GM21515 (cell line): Measurements from ENCODE around the gene PTH1R.
"Not testable (repeated sequence)": the region's sequence is repeated elsewhere in the genome, so short reads cannot be mapped to it uniquely, and the experiment has no call there.

Experiments used
- ATAC-seq: cut with Tn5 transposase; IDR thresholded peaks from one replicate; pipeline ENCODE4 v1.9.1; 2021; ENCODE audit not compliant: unreplicated experiment

Gene PTH1R

DNA sequence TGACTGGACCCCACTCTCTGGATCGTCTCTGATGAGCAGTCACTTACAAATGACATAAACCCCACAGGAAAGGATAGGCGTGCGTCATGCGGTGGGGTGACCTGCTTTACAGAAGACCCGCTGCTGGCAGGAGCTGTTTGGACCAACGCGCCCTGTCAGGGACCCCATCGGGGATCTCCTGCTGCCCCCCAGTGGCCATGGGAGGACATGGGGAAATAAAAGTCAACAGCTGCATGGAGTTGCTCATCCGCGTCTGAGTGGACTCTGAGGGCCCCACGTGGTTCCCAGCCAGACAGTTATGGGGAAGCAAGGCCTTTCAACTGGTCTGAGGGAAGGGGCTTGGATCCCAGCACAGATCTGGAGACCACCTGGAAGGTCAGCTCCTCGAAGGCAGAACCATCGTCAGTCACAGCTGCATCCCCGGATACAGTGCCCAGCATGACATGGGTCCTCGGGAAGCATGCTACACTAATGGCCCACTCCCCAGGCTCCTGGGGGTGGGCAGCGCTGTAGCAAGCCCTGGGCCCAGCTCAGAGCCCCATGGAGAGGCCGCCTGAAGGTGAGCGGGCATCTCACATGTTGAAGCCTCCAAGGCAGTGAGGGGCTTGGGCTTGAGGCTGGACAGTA lies 32.1 kb downstream of the PTH1R start:
- ATAC-seq: no peak

- ATAC-seq: no peak
Observed at GRCh38 chr3:46910166-46910760, 32.7 kb downstream of the PTH1R start.

DNA sequence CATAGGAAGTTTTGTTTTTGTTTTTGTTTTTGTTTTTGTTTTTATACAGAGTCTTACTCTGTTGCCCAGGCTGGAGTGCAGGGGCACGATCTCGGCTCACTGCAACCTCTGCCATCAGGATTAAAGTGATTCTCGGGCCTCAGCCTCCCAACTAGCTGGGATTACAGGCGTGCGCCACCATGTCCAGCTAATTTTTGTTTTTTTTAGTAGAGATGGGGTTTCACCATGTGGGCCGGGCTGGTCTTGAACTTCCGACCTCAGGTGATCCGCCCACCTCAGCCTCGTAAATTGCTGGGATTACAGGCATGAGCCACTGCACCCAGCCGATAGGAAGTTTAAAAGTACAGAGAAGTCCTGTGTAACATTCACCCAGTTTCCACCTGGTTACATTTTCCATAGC lies 33.4 kb downstream of the PTH1R start:
- not testable (repeated sequence) for ATAC-seq

DNA sequence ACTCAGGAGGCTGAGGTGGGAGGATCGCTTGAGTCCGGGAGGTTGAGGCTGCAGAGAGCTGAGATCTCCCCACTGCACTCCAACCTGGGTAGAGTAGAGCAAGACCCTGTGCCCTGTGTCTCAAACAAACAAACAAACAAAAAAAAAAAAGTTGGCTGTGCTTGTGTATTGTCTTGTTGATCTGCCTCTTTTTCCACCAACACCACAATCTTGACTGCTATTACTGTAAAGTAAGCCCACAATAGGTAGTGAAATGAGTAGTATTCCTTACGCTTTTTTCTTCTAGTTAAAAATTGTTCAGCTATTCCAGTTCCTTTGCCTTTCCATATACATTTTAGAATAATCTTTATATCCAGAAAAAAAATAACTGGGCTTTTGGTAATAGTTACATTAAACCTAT lies 35.5 kb downstream of the PTH1R start:
- no peak for ATAC-seq

- ATAC-seq: no peak
Observed at GRCh38 chr3:46913644-46914043, 36.1 kb downstream of the PTH1R start.

- no peak for ATAC-seq
Observed at GRCh38 chr3:46914849-46915248, 37.3 kb downstream of the PTH1R start.

DNA sequence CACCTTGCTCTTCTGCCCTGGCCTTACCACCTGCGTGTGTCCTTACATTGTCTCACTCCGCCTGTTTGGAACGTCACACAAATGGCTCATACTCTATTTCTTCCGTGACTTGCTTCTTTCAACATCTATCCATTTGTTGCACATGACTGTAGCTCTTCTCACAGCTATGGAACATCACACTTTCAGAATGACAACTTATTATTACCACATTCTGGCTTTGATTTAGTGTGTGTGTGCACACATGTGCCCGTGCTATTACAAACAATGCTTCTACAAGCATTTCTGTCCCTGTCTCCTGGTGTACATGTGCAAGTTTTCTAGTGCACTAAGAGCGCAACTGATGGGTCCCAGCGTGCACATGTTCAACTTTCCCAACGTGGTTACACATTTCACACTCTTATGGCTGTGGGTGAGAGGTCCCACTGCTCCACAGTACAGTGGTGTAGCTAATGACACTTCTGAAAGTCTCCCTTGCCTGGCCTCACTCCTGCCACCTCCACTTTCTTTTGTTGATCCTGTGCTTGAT lies 37.8 kb downstream of the PTH1R start:
- ATAC-seq: no peak

GRCh38 chr3:46916278-46916677 lies 38.8 kb downstream of the PTH1R start:
- no peak for ATAC-seq

DNA sequence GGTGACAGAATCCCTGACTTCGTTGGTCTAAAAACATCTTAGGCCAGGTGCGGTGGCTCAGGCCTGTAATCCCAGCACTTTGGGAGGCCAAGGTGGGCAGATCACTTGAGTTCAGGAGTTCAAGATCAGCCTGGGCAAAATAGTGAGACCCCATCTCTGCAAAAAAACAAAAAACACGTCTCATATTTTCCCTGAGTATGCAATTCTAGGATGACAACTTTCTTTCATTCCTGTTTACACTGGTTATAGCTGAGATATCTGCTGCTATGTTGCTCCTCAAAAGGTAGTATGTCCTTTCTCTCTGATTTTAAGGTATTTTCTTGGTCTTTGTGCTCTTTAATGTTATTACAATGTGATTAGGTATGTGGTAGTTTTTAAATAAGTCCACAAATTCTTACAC lies 39.3 kb downstream of the PTH1R start:
- no peak for ATAC-seq

DNA sequence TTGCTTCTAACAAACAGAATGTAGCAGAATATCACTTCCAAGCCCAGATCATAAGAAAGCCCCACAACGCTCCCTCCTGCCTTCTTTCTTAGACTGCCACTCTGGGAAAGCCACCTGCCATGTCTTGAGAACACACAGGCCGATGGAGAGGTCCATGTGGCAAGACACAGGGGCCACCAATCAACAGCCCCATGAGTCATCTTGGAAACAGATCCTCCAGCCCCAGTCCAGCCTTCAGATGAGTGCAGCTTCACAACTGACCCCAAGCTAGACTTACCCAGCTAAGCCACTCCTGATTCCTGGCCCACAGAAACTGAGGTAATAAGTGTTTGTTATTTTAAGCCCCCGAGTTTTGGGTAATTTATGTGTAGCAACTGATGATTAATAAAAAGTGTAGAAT lies 39.7 kb downstream of the PTH1R start:
- no peak for ATAC-seq

- no peak for ATAC-seq
Observed at GRCh38 chr3:46918202-46918601, 40.7 kb downstream of the PTH1R start.

DNA sequence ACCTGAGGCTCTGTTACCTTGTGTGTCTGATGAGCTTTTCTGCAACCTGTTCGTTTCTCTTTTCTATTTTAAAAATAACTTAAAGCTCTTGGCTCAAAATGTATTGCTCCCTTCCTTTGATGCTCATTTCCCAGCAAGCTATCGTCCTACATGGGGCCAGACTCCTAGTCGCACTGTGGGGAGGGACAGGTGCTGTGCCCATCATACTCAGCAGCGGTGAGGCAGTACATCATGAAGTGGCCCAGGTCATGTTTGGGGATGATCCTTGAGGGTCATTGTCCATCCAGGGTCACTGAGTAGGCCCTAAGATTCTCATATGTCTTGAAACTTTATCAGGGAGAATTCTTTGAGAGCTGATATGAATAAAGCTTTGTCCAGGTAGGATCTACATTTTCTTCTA lies 41.1 kb downstream of the PTH1R start:
- no peak for ATAC-seq

DNA sequence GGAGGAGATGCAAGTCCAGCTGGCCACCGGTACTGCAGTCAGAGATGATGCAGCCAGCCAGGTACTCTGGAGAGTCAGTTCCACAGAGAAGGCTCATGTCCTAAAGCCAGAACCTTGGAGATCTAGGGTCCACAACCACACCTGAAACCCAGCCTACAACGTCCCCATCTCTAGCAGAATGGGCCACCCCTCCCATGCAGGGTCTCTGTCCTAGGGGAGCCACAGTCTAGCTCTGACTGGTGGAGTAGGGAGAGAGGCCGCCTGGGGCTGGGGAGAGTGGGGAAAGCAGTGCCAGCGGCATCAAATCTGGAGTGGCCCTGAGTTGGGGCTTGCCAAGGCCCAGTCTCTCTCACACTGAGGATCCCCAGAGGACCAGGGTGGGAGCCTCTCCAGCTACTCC lies 43.5 kb downstream of the PTH1R start:
- no peak for ATAC-seq

DNA sequence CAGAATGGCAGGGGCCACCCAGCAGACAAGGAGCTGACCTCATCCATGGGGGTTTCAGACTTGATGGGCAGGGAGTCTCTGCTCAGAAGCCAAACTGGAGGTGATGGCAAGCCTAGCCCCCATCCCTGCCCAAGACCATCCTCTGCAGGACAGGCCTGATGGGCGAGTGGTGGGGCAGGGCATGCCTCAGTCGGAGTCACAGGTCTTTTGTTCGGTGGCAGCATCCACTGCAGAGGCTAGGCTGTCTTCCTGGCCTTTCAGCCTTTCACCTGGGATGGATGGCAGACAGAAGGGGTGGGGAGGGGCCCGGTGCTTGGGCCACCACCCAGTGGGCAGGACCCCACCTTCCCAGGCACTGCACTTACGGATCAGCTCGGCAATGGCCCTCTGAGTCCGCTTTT lies 44.4 kb downstream of the PTH1R start:
- ATAC-seq: no peak

DNA sequence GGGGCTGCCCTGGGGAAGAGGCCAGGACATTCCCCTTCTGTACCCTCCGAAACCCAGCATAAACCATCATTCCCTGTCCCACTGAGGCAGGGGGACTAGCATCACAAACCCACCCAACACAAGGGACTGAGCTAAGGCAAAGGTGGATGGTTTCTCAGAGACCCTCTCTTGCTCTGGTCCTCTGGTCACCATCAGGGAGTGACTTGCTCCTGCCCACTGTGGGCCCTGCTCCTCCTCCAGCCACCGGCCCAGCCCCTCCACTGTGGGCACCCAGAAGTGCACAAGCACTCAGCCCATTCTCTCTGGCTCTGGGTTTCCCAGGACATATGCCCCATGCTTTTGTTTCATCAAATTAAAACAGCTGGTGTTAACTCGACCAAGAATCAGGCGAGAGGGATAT lies 44.9 kb downstream of the PTH1R start:
- no peak for ATAC-seq

- no peak for ATAC-seq
Observed at GRCh38 chr3:46922871-46923558, 45.5 kb downstream of the PTH1R start.

DNA sequence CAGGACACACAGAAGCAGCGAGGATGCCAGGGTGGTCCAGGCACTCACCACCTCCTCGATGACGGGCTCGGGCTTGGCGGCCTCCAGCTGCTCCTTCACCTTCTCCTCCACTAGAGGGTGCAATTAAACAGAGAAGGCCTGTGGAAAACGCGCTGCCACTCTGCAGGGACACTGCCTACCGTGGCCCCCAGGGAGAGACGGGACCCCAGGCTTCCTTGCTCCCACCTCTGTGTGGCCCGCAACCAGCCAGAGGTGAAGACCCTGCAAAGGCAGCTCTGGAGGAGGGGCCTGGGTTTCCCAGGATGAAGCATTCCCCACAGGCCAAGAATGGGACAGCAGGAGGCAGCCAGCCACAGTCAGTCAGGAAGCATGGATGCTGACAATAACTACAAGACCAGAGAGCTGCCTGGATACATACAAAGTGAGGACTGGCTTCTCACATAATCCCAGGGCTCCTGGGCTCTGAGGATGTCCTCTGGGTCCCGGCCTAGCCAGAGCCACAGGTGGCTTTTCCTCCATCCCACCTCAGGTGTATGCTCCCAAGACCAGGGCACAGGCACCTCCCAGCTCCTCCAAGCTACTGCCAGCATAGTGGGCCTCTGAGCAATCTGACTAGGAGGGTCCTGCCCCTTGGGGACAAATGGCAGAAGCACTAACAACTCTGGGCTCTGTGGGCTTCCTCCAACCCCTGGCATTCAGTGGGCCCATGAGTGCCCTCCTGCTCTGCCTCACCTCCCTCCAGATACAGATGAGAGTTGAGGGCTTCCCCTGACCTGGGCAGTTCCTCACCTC lies 46.2 kb downstream of the PTH1R start:
- no peak for ATAC-seq

GRCh38 chr3:46924921-46925584 lies 47.5 kb downstream of the PTH1R start:
- ATAC-seq: no peak

GRCh38 chr3:46925585-46925934 lies 48.0 kb downstream of the PTH1R start:
- ATAC-seq: no peak

DNA sequence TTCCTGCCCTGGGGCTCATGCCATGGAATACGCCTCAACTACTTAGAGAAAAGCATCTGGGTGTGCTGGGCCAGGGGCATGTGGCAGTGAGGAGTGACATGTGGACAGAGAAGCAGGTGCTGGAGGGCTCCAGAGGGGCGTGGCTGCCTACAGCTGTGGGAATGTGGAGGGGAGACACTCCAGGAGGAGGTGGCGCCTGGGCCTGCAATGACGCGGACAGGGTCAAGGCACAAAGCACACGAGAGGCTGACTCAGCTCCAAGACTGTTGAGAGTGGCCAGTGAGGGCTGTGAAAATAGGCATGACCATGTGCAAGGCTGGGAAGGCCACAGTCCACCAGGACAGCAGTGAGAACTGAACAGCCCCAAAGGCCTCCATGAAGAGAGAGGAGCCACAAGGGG lies 48.5 kb downstream of the PTH1R start:
- ATAC-seq: no peak

DNA sequence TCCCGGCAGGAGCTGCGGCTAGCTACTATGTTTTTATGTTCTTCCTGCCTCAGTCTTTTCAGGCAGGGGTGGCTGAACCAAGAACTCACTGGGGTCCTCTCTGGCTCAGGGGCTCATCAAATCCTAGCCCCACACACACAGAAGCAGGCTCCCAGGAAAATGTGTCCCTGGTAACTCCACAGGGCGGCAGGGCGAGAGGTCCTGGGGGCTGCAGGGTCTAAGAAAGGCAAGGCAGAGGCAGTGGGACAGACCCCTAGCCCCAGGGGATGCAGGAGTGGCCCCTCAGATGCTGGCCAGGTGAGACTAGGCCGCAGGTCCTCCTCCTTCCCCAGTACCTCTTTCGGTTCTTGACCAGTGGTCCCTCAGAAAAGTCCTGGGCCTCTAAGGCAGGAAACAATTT lies 48.9 kb downstream of the PTH1R start:
- no peak for ATAC-seq
